Tibial artery (tissue), 4 donors: ENCODE results near the gene RASL11A.
"Not testable (repeated sequence)": the region's sequence is repeated elsewhere in the genome, so short reads cannot be mapped to it uniquely, and the experiment has no call there.

Experiments
- DNase-seq, 2 donors: peaks; one replicate each; pipeline ENCODE4 v3.0.0-alpha.2; 2019
- H3K27ac ChIP-seq, 2 donors: fragments of 200-600 bp; sonication (generic) in 1 of 2; 1 replicate in 1 of 2; 2 replicates in 1 of 2; pipeline ENCODE4 v1.5.1; 2018 to 2019; ENCODE audit warnings: mild to moderate bottlenecking in 1 of 2
- H3K27me3 ChIP-seq, 2 donors: fragments of 200-600 bp; sonication (generic) in 1 of 2; one replicate each; pipeline versions ENCODE4 v1.5.1 to v1.6.0; 2016 to 2019
- H3K36me3 ChIP-seq, 3 donors: fragments of 200-600 bp; sonication (generic) in 2 of 3; one replicate each; pipeline ENCODE4 v1.5.1; 2016 to 2019; ENCODE audit warnings: mild to moderate bottlenecking in 2 of 3
- H3K4me1 ChIP-seq, 4 donors: fragments of 200-600 bp; sonication (generic) in 2 of 4; 1 replicate in 3 of 4; 2 replicates in 1 of 4; pipeline ENCODE4 v1.5.1; 2016 to 2019
- H3K4me3 ChIP-seq, 2 donors: fragments of 200-600 bp; sonication (generic) in 1 of 2; 1 replicate in 1 of 2; 2 replicates in 1 of 2; pipeline ENCODE4 v1.5.1; 2018 to 2019; ENCODE audit warnings: mild to moderate bottlenecking in 2 of 2
- H3K9me3 ChIP-seq, 3 donors: fragments of 200-600 bp; sonication (generic) in 1 of 3; one replicate each; pipeline ENCODE4 v1.5.1; 2016 to 2019
- intact Hi-C: fragments of 100-400 bp; cut with DNase I; formaldehyde crosslinking; loops from one replicate; pipeline ENCODE4 v1.15.0; 2023; ENCODE audit warnings: low total_unique reads
- TF ChIP-seq, protein P1 (sequence below), 2 experiments: fragments of 200-600 bp in 1 of 2; fragments of 450-650 bp in 1 of 2; IDR thresholded peaks; one replicate each; pipeline ENCODE4 v1.5.1; 2017 to 2019; ENCODE audit warnings: antibody characterized with exemption in 2 of 2, mild to moderate bottlenecking in 1 of 2, moderate library complexity in 1 of 2

The RASL11A gene

GRCh38 chr13:27293873-27294515, 23.4 kb downstream of the RASL11A start:
- no peak for DNase-seq
- TF ChIP-seq, protein P1, sequence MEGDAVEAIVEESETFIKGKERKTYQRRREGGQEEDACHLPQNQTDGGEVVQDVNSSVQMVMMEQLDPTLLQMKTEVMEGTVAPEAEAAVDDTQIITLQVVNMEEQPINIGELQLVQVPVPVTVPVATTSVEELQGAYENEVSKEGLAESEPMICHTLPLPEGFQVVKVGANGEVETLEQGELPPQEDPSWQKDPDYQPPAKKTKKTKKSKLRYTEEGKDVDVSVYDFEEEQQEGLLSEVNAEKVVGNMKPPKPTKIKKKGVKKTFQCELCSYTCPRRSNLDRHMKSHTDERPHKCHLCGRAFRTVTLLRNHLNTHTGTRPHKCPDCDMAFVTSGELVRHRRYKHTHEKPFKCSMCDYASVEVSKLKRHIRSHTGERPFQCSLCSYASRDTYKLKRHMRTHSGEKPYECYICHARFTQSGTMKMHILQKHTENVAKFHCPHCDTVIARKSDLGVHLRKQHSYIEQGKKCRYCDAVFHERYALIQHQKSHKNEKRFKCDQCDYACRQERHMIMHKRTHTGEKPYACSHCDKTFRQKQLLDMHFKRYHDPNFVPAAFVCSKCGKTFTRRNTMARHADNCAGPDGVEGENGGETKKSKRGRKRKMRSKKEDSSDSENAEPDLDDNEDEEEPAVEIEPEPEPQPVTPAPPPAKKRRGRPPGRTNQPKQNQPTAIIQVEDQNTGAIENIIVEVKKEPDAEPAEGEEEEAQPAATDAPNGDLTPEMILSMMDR (IDR thresholded peaks at IDR 0.05) = no peak
- intact Hi-C loops = no loop called here
- H3K4me1 ChIP-seq = peaks cover 0 to 18% (median 10%) of the 10 kb centered on the region in 4 donors
- no peaks in the 10 kb centered on the region for H3K36me3 ChIP-seq
- no peak overlapping the region for H3K27ac ChIP-seq
- H3K27me3 ChIP-seq = peaks cover 0 to 2% of the 10 kb centered on the region in 2 donors
- no peak overlapping the region for H3K4me3 ChIP-seq
- H3K9me3 ChIP-seq = no peaks in the 10 kb centered on the region

GRCh38 chr13:27295096-27295495, 24.5 kb downstream of the RASL11A start:
- DNase-seq = no peak
- H3K27me3 ChIP-seq = peaks cover 0 to 2% of the 10 kb centered on the region in 2 donors
- intact Hi-C loops = no loop called here
- H3K36me3 ChIP-seq = no peaks in the 10 kb centered on the region
- TF ChIP-seq, protein P1 (IDR thresholded peaks at IDR 0.05) = no peak
- H3K9me3 ChIP-seq = no peaks in the 10 kb centered on the region
- peaks cover 0 to 7% (median 3%) of the 10 kb centered on the region in 4 donors for H3K4me1 ChIP-seq
- H3K4me3 ChIP-seq = no peak overlapping the region
- no peak overlapping the region for H3K27ac ChIP-seq

DNA sequence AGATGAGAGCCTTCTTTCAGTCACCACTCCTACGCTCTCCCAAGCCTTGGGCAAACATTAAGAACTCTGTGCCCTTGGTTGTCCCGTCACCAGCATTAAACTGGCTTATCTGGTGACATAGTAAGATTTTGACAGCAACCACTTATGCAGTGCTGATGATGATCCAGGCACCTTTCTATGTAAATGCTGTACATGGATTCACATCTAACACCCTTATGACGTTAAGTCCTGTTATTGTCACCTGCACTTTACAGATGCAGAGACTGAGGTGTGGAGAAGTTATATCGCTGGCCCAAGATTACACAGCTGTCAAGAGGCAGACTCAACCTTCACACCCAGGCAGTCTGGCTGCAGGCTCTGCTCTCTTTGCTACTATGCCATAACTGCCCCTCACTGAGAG, 25.0 kb downstream of the RASL11A start:
- Histone ChIP-seq H3K4me1 (peaks cover 0 to 1% (median 0%) of the 10 kb centered on the region in 4 donors), H3K9me3 (no peaks in the 10 kb centered on the region), H3K4me3 (no peak overlapping the region), H3K27ac (no peak overlapping the region), H3K27me3 (peaks cover 0 to 2% of the 10 kb centered on the region in 2 donors), H3K36me3 (no peaks in the 10 kb centered on the region)
- no peak for DNase-seq
- intact Hi-C loops = no loop called here
- TF ChIP-seq, protein P1 (IDR thresholded peaks at IDR 0.05) = no peak

- intact Hi-C loops = no loop called here
Observed at GRCh38 chr13:27296496-27296895, 25.9 kb downstream of the RASL11A start.

DNA sequence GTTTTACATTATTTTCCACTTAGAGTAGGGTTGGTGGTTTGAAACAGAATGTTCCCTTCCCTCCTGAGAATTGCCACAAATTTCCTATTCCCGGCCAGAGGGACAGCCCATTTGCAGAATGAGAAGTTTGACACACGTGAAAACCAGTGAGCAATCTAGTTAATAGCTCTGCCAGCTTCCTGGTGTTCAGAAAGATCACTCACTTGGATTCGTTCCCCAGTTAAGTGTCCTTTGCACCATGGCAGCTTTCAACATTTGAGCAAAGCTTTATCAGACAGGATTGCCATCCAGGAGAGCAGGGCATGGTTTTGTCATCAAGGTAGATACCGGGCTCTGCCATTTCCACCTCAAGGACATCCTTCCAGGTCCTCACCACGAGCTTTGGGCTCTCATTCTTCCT, 28.2 kb downstream of the RASL11A start:
- peaks cover 0 to 2% of the 10 kb centered on the region in 2 donors for H3K27me3 ChIP-seq
- H3K9me3 ChIP-seq = no peaks in the 10 kb centered on the region
- no peak for DNase-seq
- no peaks in the 10 kb centered on the region for H3K36me3 ChIP-seq
- TF ChIP-seq, protein P1 (IDR thresholded peaks at IDR 0.05) = no peak
- intact Hi-C loops = no loop called here
- H3K4me3 ChIP-seq = no peak overlapping the region
- no peaks in the 10 kb centered on the region for H3K4me1 ChIP-seq
- no peak overlapping the region for H3K27ac ChIP-seq

More at GRCh38 chr13:27296496-27296895, 25.9 kb downstream of the RASL11A start:
- no peak overlapping the region for H3K27ac ChIP-seq
- no peaks in the 10 kb centered on the region for H3K36me3 ChIP-seq
- TF ChIP-seq, protein P1 (IDR thresholded peaks at IDR 0.05) = no peak
- peaks cover 0 to 2% of the 10 kb centered on the region in 2 donors for H3K27me3 ChIP-seq
- no peaks in the 10 kb centered on the region for H3K9me3 ChIP-seq
- H3K4me1 ChIP-seq = no peaks in the 10 kb centered on the region
- DNase-seq = no peak
- H3K4me3 ChIP-seq = no peak overlapping the region

- H3K27me3 ChIP-seq, H3K27ac ChIP-seq, H3K36me3 ChIP-seq, H3K4me1 ChIP-seq, H3K4me3 ChIP-seq, DNase-seq, H3K9me3 ChIP-seq, intact Hi-C loops: not testable (repeated sequence)
Observed at GRCh38 chr13:27300406-27300805, 29.8 kb downstream of the RASL11A start.
